ENCODE results near the gene KRTAP10-3. TPM values are rescaled to one million over a fixed set of nuclear protein-coding genes. Genes with fewer than 3 reads are reported as not detected.
A peak's percentile ranks its signal among the peaks of the same experiment; 100 is the strongest.

KRTAP10-3 gene
- total and polyA plus RNA-seq, 2 of the 13 experiments (the other 11 are each of a cell fraction or from before 2014, with no cell fraction given) = not detected

DNA sequence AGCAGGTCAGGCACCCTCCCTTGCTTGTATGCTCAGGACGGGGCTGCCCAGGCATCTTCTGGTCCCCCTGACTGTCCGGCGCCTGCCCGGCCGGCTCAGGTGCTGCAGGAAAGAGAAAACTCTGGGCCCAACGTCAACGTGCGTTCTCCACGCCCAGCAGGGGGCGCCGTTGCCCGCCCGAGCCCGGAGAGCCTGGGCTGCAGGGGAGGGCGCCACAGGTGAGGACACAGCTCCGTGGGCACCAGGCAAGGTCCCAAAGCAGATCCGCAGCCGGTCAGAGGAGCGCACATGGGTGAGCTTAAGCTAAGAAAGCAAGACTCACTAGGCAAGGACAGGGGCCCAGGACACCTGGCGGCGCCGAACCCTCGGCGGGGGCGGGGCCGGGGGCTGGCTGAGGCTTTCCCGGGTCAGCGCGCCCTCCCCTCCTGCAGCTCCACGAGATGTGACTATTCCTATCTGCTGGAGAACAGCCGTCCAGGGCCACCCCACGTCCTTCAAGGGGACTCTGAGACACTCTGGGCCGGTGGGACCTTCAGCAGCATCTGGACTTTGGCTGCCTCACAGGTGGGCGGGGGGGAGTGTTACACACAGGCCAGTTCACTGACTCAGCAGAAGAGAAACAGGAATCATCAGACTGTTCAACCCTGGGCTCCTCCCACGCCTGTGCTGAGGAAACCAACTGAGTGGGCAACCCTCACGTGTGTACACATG lies 47.9 kb downstream of the KRTAP10-3 start (continued):
- TF ChIP-seq, protein P1, sequence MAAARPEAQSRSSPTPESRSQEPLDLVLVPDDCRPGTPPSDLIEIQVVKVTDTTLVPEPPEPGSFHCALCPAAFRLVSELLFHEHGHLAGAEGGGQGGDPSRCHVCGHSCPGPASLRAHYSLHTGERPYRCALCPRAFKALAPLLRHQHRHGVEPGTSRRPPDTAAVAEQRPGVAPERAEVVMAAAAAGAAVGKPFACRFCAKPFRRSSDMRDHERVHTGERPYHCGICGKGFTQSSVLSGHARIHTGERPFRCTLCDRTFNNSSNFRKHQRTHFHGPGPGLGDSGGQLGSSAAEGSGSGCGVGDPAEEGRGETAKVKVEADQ (CRISPR knock-in tag; IDR thresholded peaks at IDR 0.05; ENCODE audit: borderline replicate concordance) = no peak
- TF ChIP-seq PITX1 (CRISPR knock-in tag; IDR thresholded peaks at IDR 0.05) (peak; percentile 59; the same call in 1 of the 2 replicates), HNRNPLL (IDR thresholded peaks at IDR 0.05; ENCODE audit: low read depth, low read length, poor library complexity, severe bottlenecking) (peak; percentile 36), ZSCAN25 (CRISPR knock-in tag; IDR thresholded peaks at IDR 0.05) (peak; percentile 86), ZBTB7A (CRISPR knock-in tag; IDR thresholded peaks at IDR 0.05) (no peak), NCOR1 (IDR thresholded peaks at IDR 0.05; ENCODE audit: borderline replicate concordance, low read length) (0 out of 2 replicates have a peak, but pooled peaks have one; percentile 45), TAF1 (CRISPR knock-in tag; IDR thresholded peaks at IDR 0.05) (peak; percentile 7; the same call in 1 of the 2 replicates), NRL (CRISPR knock-in tag; IDR thresholded peaks at IDR 0.05; ENCODE audit: borderline replicate concordance) (peak; percentile 38; the same call in 1 of the 2 replicates), RARG (CRISPR knock-in tag; IDR thresholded peaks at IDR 0.05; ENCODE audit: low read depth) (no peak), NFE2L1 (CRISPR knock-in tag; IDR thresholded peaks at IDR 0.05; ENCODE audit: borderline replicate concordance) (no peak), TOPORS (CRISPR knock-in tag; IDR thresholded peaks at IDR 0.05) (no peak), ZNF543 (CRISPR knock-in tag; IDR thresholded peaks at IDR 0.05) (peak; percentile 60; the same call in 1 of the 2 replicates), ZNF563 (CRISPR knock-in tag; IDR thresholded peaks at IDR 0.05) (peak; percentile 79), TEAD2 (CRISPR knock-in tag; IDR thresholded peaks at IDR 0.05) (no peak), ZBTB20 (CRISPR knock-in tag; IDR thresholded peaks at IDR 0.05; ENCODE audit: borderline replicate concordance, low read depth) (no peak), FOXA3 (CRISPR knock-in tag; IDR thresholded peaks at IDR 0.05) (no peak), NFKB2 (CRISPR knock-in tag; IDR thresholded peaks at IDR 0.05; ENCODE audit: borderline replicate concordance) (peak; percentile 46; the same call in 1 of the 2 replicates), SIN3A (IDR thresholded peaks at IDR 0.05; ENCODE audit: borderline replicate concordance, low read depth, low read length) (no peak), CENPT (CRISPR knock-in tag; IDR thresholded peaks at IDR 0.05; ENCODE audit: low read depth) (no peak)
- TF ChIP-seq, protein P2, sequence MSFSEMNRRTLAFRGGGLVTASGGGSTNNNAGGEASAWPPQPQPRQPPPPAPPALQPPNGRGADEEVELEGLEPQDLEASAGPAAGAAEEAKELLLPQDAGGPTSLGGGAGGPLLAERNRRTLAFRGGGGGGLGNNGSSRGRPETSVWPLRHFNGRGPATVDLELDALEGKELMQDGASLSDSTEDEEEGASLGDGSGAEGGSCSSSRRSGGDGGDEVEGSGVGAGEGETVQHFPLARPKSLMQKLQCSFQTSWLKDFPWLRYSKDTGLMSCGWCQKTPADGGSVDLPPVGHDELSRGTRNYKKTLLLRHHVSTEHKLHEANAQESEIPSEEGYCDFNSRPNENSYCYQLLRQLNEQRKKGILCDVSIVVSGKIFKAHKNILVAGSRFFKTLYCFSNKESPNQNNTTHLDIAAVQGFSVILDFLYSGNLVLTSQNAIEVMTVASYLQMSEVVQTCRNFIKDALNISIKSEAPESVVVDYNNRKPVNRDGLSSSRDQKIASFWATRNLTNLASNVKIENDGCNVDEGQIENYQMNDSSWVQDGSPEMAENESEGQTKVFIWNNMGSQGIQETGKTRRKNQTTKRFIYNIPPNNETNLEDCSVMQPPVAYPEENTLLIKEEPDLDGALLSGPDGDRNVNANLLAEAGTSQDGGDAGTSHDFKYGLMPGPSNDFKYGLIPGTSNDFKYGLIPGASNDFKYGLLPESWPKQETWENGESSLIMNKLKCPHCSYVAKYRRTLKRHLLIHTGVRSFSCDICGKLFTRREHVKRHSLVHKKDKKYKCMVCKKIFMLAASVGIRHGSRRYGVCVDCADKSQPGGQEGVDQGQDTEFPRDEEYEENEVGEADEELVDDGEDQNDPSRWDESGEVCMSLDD (CRISPR knock-in tag; IDR thresholded peaks at IDR 0.05; ENCODE audit: borderline replicate concordance) = no peak
- TF ChIP-seq, protein P3, sequence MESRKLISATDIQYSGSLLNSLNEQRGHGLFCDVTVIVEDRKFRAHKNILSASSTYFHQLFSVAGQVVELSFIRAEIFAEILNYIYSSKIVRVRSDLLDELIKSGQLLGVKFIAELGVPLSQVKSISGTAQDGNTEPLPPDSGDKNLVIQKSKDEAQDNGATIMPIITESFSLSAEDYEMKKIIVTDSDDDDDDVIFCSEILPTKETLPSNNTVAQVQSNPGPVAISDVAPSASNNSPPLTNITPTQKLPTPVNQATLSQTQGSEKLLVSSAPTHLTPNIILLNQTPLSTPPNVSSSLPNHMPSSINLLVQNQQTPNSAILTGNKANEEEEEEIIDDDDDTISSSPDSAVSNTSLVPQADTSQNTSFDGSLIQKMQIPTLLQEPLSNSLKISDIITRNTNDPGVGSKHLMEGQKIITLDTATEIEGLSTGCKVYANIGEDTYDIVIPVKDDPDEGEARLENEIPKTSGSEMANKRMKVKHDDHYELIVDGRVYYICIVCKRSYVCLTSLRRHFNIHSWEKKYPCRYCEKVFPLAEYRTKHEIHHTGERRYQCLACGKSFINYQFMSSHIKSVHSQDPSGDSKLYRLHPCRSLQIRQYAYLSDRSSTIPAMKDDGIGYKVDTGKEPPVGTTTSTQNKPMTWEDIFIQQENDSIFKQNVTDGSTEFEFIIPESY (CRISPR knock-in tag; IDR thresholded peaks at IDR 0.05) = peak; percentile 70
- TF ChIP-seq, protein P4, sequence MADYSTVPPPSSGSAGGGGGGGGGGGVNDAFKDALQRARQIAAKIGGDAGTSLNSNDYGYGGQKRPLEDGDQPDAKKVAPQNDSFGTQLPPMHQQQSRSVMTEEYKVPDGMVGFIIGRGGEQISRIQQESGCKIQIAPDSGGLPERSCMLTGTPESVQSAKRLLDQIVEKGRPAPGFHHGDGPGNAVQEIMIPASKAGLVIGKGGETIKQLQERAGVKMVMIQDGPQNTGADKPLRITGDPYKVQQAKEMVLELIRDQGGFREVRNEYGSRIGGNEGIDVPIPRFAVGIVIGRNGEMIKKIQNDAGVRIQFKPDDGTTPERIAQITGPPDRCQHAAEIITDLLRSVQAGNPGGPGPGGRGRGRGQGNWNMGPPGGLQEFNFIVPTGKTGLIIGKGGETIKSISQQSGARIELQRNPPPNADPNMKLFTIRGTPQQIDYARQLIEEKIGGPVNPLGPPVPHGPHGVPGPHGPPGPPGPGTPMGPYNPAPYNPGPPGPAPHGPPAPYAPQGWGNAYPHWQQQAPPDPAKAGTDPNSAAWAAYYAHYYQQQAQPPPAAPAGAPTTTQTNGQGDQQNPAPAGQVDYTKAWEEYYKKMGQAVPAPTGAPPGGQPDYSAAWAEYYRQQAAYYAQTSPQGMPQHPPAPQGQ (CRISPR knock-in tag; IDR thresholded peaks at IDR 0.05; ENCODE audit: borderline replicate concordance) = no peak
